Peyer's patch (tissue), 4 donors: ENCODE measurements around the gene EVA1A.

Experiments
- CTCF ChIP-seq, 6 experiments: fragments of 450-650 bp in 4 of 6; fragments of 200-600 bp in 2 of 6; sonication (generic) in 1 of 6; IDR thresholded peaks; one replicate each; pipeline ENCODE4 v1.5.1; 2017 to 2019; ENCODE audit warnings: antibody characterized with exemption in 6 of 6, mild to moderate bottlenecking in 3 of 6, moderate library complexity in 1 of 6
- POLR2A ChIP-seq, 2 donors: fragments of 450-650 bp; IDR thresholded peaks; one replicate each; pipeline ENCODE4 v1.5.1; 2017; ENCODE audit warnings: antibody characterized with exemption in 2 of 2, mild to moderate bottlenecking in 2 of 2, moderate library complexity in 2 of 2

- no peak for TF ChIP-seq CTCF (IDR thresholded peaks at IDR 0.05)
- TF ChIP-seq POLR2A (IDR thresholded peaks at IDR 0.05), result no peak
Observed at GRCh38 chr2:75571730-75572430, 11.1 kb upstream of the EVA1A start.
